ENCODE data around the gene RASGRF1.
"Not testable (repeated sequence)": the region's sequence is repeated elsewhere in the genome, so short reads cannot be mapped to it uniquely, and the experiment has no call there.

RASGRF1 gene, protein sequence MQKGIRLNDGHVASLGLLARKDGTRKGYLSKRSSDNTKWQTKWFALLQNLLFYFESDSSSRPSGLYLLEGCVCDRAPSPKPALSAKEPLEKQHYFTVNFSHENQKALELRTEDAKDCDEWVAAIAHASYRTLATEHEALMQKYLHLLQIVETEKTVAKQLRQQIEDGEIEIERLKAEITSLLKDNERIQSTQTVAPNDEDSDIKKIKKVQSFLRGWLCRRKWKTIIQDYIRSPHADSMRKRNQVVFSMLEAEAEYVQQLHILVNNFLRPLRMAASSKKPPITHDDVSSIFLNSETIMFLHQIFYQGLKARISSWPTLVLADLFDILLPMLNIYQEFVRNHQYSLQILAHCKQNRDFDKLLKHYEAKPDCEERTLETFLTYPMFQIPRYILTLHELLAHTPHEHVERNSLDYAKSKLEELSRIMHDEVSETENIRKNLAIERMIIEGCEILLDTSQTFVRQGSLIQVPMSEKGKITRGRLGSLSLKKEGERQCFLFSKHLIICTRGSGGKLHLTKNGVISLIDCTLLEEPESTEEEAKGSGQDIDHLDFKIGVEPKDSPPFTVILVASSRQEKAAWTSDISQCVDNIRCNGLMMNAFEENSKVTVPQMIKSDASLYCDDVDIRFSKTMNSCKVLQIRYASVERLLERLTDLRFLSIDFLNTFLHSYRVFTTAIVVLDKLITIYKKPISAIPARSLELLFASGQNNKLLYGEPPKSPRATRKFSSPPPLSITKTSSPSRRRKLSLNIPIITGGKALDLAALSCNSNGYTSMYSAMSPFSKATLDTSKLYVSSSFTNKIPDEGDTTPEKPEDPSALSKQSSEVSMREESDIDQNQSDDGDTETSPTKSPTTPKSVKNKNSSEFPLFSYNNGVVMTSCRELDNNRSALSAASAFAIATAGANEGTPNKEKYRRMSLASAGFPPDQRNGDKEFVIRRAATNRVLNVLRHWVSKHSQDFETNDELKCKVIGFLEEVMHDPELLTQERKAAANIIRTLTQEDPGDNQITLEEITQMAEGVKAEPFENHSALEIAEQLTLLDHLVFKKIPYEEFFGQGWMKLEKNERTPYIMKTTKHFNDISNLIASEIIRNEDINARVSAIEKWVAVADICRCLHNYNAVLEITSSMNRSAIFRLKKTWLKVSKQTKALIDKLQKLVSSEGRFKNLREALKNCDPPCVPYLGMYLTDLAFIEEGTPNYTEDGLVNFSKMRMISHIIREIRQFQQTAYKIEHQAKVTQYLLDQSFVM (N-terminal part only)

DNA sequence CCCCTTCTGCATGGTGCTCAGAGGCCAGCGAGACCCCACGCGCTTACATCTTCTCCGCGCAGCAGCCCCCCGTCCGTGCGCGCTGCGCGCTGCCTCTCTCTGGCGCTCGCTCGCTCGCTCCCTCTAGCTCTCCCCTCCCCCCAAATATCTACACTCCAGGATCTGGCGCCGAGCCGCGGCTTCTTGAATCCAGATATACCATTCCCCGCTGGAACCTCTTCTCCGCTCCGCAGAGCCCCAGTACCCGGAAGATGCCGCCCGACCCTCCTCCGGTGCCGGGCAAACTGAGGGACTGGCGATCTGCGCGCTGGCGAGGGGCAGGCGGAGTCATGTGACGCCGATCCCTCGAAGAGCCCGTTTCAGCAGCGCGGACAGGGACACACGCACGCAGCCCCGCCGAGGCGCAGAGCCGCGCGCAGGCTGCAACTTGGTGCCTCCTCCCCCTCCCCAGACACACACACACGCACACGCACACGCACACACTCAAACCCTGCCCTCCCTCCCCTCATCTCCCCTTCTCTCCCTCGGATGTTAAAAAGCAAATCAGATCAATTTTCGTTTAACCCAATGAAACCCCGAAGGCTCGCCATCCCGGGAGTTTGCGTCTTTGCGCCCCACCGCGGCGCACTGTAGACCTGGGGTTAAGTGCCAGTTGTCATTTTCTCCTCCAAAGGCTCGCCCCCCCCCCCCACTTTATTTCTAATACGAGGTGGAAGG lies at the start of gene RASGRF1:
Gene RASGRF1 (minus strand): TSS at position 294 of the 717 bp plus-strand sequence. CDS start 282 bp downstream, at position 12.
- DNase-seq, result no peak

DNA sequence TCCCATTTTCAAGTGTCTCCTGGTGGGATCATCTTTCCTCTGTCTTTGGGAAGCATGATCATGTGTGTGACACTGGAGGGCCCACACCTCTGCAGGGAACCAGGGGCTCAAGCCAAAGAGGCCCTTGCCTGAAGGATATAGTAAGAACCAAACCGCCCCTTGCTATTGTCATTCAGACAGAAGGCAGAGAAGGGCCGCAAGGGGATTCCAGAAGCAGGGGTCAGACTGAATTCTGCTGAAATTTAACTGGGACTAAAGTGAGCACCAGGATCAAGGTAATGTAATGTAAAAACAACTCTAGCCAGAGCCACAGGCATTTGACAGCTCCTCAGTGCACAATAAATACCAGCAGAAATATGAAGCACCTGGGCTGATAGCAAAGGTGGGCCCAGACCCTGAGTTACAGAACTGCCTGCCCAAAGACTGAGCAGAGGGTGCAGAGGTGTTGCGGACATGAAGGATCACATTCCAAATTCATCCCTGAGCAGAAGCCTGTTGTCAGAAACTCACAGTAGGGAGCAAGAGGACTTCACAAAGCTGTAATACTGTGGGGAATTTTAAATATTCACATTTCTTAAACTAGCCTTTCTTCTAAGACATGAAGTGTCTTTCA lies 46.0 kb upstream of the RASGRF1 start:
- DNase-seq, result no peak

DNA sequence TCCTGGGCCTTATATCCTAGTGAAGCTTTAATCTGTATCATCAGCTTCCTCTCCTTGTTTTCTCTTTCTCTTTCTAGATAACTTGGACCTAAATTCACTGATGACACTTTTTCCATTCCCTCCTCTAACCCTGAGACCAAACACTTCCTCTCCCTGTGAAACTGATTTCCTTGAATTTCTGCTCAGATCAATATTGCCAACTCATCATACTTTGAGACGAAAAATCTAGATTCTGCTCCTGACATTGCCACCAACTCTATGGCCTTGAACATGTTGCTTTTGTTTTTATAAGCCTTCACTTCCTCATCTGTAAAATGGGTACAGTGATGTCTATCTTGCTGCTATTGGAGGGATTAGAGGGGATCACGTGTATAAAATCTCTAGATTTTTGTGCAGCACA lies 42.7 kb upstream of the RASGRF1 start:
- DNase-seq, result no peak

DNA sequence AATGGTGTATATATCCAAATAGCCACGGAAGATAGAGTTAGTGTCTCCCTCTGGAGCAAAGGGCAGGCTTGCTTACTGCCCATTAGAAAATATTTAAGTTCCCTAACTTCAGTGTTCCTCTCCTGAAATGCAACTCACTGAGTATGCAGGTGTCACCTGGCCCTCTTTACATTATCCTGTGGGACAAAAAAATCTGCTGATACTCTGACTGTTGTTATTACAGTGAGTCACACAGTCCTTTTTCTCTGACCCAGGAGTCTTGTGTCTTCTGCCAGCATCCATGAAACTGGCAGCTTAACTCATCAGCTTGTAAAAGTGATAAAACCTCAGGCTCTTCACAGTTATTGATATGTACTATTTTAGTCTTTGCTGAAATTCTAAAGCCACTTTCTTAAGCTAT lies 42.2 kb upstream of the RASGRF1 start:
- DNase-seq, result no peak

DNA sequence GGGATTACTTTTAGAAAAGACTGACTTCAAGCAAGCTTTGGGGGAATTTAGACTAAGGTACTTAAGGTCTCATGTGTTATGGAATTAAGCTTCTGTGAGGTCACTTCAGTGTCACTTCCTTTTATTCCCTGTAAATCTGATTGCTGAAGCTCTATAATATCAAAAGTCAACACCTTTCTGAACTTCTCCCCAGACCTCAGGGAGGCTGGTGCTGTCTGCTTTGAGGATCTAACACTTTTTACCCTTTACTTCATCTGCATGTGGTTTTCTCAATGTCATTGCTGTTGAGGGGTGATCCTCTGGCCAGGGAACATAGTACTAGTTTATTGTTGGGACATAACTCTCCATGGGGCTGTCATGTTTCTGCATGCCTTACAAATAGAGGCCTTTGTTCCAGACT lies 41.8 kb upstream of the RASGRF1 start:
- no peak for DNase-seq

DNA sequence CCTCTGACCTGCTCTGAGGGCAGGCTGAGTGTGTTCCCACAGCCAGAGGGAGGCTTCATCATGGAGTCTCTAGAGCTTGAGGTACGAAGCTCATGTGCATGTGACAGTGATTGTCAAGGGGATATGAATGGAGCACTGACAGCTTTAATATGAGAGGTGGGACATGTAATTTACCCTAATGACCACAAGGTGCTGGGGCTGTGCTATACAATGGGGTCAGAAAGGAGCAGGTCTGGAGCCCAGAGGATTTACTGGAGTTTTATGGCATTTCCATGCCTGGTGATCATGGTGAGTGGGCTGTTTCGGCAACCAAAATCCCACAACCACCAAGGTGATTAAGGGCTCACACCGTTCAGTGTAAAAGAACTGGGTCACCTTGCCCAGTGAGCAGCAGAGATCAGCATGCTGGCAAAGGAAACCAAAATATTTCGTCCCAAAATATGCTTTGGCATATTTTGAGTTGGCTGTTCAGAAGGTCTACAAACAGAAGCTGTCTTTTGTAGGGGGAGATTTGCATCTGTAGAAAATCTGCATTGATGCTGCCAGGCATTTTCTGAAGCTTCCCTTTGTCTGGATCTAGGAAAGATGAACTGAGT lies 40.1 kb upstream of the RASGRF1 start:
- no peak for DNase-seq

DNA sequence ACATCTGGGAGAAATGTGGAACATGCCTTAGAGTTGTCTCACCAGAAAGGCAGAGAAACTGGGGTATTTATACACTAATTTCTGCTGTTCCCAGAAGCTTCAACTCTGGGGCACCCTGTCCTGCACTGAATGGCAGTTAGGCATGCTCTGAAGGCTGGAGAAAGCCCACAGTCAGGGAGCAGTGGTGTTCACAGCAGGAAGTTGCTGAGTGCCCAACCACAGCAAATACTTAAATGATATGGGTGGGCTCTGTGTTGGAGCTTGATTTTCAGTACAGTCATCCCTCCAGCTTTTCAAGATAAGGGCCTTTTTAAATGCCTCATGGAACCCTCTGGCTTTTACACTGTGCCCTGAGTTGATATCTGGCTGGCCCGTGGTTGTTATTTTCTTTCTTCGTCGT lies 38.7 kb upstream of the RASGRF1 start:
- DNase-seq, result no peak

DNA sequence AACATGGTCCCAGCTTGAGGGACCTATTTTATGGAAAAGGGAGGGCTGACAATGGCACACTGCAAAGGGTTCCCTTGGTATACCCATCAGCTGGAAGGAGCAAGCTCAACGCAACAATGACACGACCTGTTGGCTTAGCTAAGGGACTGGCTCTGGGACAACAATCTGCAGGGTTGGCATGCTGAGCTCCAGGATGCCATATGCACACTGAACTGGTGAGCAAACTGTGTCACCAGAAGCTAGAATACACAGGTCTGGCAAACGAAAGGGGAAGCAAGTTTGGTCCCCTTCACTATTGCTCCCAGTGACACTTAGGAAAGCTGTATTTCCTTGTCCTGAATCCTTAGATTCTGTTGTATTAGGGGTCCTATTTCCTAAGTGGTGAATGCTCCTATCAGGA lies 38.0 kb upstream of the RASGRF1 start:
- DNase-seq, result no peak

DNA sequence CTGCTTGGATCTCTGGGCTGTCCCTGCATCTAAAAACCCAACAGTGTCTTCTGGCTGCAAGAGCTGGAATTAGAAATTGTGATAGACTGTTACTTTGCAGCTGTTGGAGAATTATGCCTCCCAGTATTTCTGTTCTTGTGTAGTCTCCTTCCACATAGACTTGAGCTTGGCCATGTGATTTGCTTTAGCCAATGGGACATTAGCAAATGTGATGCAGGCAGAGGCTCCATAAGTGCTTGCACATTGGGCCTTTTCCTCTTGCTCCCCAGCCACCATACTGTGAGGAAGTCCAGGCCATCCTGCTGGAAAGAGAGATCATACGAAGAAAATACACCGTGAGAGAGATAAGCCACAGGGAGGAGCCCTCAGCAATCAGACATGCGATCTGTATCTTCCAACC lies 33.8 kb upstream of the RASGRF1 start:
- DNase-seq, result no peak

DNA sequence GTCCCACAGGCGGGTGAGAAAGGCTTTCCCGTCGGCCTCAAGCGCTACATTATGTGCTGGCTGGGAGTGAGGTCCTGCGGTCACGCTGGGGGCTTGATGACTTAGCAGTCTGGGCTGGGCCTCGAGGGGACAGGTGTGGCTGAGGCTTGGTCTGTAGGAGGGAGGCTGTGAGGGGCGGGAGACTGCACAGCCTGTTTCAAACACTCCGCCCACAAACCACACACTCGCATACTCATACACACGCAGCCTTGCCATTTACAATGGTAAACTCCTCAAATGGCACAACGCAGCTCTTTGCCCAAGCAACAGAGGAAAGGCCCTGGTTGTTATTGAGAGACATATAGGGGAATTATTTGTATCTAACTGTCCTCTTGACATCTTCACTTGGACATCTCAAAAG lies 32.4 kb upstream of the RASGRF1 start:
- no peak for DNase-seq

DNA sequence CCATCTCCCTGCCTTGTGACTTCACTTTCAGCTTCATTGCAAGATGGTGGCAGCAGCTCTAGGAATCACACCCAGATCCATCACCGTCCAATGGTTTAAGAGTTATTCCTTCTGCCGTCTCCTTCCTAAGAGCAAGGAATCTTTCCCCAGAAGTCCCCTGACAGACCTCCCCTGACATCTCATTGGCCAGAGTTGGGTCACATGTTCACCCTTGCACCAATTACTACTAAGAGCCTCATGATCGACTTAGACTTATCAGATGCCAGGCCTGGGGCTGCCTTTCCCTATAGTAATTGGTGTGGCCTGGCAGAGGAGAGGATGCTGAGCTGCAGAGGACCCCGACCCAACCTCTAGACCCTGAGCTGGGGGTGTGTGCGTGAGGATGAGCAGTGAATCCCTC lies 31.8 kb upstream of the RASGRF1 start:
- no peak for DNase-seq

DNA sequence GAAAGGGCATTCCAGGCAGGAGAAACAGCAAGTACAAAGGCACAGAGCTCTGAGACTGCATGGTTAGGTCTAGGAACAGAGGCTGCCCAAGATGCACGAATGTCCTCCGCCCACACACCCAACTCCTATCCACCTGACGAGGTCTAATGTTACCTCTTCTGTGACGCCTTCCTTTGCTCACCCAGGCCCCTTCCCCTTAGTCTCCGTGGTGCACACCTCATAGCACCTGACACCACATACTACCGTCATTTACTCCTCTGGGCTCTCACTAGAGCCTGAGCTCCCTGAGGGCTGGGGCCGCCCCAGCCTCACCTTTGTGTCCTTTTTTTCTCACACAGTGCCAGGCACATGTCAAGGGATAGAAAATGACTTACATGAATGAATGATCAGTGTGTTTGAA lies 31.0 kb upstream of the RASGRF1 start:
- no peak for DNase-seq

DNA sequence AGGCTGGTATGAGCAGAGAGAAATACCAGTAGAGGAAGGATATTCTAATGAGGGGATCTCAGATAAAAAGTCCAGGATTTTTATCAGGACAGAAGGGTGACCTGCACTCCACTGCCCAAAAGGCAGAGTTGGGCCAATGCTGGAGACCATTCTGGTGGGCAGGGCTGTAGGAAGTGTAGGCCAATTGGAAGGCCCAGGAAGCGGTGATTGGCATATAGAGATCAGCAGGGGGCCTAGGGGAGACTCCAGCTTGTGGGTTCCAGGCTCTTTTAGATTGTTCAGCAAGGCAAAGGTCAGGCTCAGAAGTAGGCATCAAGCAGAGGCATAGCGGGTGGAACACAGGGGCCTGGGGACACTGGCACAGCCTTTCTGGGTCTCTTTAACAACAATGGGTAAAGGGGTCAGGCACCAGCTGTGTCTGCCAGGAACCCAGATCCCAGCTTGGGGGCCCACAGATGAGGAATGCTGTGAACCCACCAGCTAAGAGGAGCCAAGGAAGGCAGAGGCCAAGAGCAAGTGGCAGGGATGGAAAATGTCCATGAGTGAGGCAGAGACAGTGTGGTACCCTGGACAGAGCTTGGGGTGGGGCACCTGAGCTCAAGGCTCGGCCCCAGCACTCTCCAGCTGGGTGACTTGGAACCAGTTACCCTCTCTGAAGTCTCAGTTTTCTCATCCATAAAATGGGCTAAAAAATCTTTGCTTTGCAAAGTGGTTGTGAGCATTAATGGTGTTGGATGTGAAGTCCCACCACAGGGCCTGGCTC lies 27.0 kb upstream of the RASGRF1 start:
- DNase-seq, result no peak

DNA sequence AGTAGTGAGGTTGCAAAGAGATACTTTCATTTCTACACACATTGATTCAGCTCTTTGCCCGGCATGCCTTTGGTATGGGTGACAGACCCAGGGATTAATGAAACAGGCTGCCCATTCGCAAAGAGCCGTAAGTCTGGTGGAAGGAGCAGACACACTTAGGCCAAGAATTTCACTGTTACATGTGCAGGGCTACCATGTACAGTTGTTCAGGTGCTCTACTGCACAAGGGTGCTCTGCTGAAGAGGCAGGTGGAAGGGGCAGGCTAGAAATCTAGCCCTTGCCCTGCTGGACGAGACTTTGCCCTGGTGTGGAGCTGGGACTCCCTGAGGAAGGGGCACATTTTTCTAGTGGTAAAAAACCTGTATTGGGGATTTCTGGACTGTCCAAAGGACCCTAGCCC lies 26.2 kb upstream of the RASGRF1 start:
- no peak for DNase-seq

DNA sequence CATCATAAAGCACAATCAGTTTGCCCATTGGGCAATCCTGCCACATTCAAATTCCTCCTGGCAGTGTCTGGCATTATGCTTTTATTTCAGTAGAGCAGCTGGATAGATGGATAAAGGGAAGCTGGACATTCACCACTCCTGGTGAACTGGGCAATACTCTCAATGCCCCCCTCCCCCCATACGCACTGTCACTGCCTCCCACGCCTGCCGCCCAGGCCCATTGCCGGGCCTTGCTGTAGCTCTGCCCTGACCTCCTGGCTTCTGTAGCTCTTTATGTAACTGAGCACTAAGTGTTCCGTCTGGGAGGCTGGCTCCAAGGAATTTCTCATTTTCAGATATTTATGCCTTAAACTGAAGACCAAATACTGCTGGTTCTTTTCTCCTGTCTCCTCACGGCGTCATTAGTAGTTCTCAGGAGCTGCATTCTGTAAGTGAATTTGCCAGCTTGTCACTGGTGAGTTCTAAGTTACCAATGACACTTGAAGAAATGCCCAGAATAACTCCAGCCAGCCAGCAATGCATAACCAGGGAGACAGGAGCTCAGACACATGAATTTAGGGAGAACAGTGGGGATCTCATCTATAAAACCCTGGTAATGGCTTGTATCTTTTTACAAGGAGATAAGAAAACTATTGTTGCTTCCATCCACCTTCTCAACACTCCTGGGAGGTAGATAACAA lies 25.5 kb upstream of the RASGRF1 start:
- no peak for DNase-seq

DNA sequence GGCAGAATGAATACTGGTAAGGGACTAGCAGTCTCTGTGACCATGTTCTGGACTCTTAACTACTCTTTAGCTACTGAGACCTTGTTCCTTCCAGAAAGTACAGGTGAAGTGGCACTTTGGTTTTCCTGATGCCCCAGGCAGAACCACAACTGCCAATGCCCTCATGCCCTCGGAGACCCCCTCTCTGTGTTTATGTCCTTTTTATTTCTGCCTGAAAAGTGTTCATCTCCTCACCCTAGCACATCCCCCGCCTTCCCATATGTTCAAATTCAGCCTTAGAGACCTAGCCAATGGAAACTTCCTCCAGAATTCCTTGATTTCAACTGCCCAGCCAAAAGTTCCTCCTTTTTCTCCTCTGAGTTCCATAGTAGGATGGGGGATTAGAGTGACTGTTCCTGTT lies 23.3 kb upstream of the RASGRF1 start:
- DNase-seq, result no peak

DNA sequence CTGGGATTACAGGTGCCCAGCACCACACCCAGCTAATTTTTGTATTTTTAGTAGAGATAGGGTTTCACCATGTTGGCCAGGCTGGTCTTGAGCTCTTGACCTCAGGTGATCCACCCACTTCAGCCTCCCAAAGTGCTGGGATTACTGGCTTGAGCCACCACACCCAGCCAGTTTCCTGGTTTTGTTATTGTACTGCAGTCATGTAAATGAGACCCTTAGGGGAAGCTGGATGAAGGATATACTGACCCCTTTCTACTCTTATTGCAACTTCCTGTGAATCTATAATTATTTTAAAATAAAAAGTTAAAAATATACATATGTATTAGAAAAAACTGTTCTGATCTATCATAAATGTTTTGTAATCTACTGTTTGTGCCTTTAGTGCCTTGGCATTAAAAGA lies 20.8 kb upstream of the RASGRF1 start:
- not testable (repeated sequence) for DNase-seq

DNA sequence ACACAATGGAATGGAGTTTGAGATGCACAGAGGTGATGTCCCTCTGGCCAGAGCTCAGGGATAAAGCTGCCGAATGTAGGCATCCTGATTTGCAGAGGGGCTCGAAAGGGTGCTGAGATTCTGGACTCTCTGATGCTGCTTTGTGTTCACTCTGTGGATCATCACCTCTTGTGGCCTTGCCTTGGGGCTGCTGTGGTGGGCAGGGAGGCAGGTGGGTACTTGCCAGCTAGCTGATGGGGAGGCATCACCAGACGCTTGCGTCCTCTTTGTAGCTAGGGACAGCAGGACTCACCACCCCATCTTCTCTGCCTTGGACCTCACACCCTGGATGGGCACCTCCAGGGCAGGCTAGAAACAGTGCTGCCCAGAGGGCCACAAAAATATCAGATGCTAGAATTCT lies 14.6 kb upstream of the RASGRF1 start:
- DNase-seq, result no peak

DNA sequence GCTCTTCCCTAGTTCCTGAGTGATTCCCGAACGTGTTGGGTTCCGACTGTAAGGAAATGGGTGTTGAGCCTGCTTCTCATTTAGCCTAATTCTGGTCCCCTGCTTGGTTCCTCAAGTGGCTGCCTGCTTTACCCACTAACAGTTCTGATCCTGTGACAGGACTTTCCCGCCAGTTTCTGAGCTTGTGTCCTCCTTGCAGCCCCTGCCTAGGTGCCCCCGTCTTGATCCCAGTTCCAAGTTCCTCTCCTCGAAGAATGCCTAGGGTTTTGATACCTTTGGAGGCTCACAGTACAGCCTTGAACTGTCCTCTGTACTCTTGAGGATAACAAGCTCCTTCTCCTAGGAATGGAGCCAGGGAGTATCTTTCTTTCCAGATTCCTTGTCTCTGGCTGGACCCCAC lies 12.0 kb upstream of the RASGRF1 start:
- no peak for DNase-seq

DNA sequence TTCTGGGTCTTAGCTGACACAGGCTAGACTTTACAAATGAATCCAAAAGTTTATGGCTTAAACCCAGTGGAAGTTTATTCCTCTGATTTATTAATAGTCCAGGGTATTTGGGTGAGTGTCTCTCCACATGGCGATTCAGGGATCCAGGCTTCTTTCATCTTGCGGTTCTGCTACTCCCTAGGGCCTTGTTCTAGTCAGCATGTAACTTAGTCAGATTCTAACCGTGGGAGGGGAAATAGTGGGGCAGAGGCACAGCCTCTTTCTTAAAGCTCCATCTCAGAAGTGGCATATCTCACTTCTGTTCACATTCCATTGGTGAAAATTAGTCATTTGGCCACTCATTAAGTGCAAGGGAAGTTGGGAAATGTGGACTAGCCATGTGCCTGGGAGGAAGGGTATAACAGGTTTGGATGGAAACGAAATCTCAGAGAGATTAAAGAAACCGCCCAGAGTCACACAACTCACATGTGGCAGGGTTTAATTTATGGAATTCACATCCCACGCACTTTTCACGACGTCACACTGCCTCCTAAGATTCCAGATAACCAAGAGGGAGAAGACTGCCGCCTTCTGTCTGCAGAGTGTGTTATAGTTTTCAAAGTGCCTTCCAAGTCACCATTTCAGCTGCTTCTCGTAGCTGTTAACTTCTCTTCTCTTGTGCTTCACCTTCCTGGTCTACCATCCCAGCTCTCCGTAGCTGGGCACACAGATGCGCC lies 11.4 kb upstream of the RASGRF1 start:
- DNase-seq, result no peak
